ENCODE data around the gene MTREX.

GRCh38 chr5:55392669-55393068 lies 84.9 kb downstream of the MTREX start:
- TF ChIP-seq POLR2A (IDR thresholded peaks at IDR 0.05; ENCODE audit: low read depth, low read length) = no peak
- TF ChIP-seq TAF1 (IDR thresholded peaks at IDR 0.05; ENCODE audit: borderline replicate concordance, low read depth, low read length) = no peak
- no peak for TF ChIP-seq JUNB (IDR thresholded peaks at IDR 0.05)
